ENCODE measurements around the gene CCDC57. TPM values are rescaled to one million over a fixed set of nuclear protein-coding genes. Genes with fewer than 3 reads are reported as not detected.

CCDC57 gene
- polyA plus RNA-seq, 1 donor from 2014 or later: 70.9 TPM

DNA sequence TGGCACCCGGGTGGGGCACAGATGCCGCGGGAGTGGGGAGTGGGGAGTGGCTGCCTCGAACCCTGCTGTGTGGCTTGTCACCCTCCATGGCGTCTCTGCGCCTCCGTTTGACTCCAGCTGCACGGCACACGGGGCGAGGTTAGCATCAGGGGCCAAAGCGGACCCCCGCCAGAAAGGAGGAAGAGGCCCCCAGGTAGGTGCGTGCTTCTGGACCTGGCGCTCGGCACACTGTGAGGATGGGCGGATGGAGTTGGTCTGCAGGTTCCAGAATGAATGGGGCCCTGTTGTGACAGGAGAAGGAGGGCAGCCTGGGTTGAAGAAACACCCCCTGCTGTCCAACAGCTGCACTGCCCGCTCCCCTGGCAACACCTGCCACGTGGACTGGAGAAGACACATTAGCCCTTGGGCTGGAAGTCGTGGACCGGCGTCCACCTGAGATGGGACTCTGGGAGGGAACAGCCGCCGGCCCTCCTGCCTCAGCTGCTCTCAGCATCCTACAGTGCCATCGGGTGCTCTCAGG lies 105.2 kb downstream of the CCDC57 start:
- Histone ChIP-seq H3K27ac (ENCODE audit: low read length) (no peak overlapping the region), H3F3A (ENCODE audit: insufficient read depth, low read length, poor library complexity, severe bottlenecking) (no peaks in the 10 kb centered on the region), H3K9me3 (ENCODE audit: low read length) (no peaks in the 10 kb centered on the region), H3K4me3 (ENCODE audit: low read length) (no peak overlapping the region), H3K9me2 (ENCODE audit: insufficient read depth, low read length) (no peaks in the 10 kb centered on the region), H3K79me2 (replicated peaks; ENCODE audit: insufficient read depth, low read length) (no peaks in the 10 kb centered on the region), H3K4me2 (ENCODE audit: low read length) (no peak overlapping the region), H3K27me3 (ENCODE audit: insufficient read depth, low read depth, low read length) (no peaks in the 10 kb centered on the region), H4K20me1 (ENCODE audit: insufficient read depth) (no peaks in the 10 kb centered on the region), H3K9ac (ENCODE audit: low read length) (no peak overlapping the region), H2AFZ (ENCODE audit: low read depth, low read length) (no peak overlapping the region), H3K36me3 (ENCODE audit: insufficient read depth, low read length) (no peaks in the 10 kb centered on the region)
- TF ChIP-seq TAF1 (IDR thresholded peaks at IDR 0.05; ENCODE audit: low read depth) (no peak), RAD21 (conservative IDR thresholded peaks at IDR 0.05) (no peak), SMC3 (conservative IDR thresholded peaks at IDR 0.05; ENCODE audit: poor library complexity) (no peak), POLR2AphosphoS5 (IDR thresholded peaks at IDR 0.05) (no peak), EP300 (conservative IDR thresholded peaks at IDR 0.05; ENCODE audit: poor library complexity, severe bottlenecking) (no peak), MXI1 (conservative IDR thresholded peaks at IDR 0.05; ENCODE audit: poor library complexity, severe bottlenecking) (no peak), EZH2 (IDR thresholded peaks at IDR 0.05; ENCODE audit: borderline replicate concordance, insufficient read depth, low read length, poor library complexity, severe bottlenecking) (no peak)
- TF ChIP-seq, protein P1, sequence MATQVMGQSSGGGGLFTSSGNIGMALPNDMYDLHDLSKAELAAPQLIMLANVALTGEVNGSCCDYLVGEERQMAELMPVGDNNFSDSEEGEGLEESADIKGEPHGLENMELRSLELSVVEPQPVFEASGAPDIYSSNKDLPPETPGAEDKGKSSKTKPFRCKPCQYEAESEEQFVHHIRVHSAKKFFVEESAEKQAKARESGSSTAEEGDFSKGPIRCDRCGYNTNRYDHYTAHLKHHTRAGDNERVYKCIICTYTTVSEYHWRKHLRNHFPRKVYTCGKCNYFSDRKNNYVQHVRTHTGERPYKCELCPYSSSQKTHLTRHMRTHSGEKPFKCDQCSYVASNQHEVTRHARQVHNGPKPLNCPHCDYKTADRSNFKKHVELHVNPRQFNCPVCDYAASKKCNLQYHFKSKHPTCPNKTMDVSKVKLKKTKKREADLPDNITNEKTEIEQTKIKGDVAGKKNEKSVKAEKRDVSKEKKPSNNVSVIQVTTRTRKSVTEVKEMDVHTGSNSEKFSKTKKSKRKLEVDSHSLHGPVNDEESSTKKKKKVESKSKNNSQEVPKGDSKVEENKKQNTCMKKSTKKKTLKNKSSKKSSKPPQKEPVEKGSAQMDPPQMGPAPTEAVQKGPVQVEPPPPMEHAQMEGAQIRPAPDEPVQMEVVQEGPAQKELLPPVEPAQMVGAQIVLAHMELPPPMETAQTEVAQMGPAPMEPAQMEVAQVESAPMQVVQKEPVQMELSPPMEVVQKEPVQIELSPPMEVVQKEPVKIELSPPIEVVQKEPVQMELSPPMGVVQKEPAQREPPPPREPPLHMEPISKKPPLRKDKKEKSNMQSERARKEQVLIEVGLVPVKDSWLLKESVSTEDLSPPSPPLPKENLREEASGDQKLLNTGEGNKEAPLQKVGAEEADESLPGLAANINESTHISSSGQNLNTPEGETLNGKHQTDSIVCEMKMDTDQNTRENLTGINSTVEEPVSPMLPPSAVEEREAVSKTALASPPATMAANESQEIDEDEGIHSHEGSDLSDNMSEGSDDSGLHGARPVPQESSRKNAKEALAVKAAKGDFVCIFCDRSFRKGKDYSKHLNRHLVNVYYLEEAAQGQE (IDR thresholded peaks at IDR 0.05; ENCODE audit: borderline replicate concordance): no peak
- TF ChIP-seq, protein P2, sequence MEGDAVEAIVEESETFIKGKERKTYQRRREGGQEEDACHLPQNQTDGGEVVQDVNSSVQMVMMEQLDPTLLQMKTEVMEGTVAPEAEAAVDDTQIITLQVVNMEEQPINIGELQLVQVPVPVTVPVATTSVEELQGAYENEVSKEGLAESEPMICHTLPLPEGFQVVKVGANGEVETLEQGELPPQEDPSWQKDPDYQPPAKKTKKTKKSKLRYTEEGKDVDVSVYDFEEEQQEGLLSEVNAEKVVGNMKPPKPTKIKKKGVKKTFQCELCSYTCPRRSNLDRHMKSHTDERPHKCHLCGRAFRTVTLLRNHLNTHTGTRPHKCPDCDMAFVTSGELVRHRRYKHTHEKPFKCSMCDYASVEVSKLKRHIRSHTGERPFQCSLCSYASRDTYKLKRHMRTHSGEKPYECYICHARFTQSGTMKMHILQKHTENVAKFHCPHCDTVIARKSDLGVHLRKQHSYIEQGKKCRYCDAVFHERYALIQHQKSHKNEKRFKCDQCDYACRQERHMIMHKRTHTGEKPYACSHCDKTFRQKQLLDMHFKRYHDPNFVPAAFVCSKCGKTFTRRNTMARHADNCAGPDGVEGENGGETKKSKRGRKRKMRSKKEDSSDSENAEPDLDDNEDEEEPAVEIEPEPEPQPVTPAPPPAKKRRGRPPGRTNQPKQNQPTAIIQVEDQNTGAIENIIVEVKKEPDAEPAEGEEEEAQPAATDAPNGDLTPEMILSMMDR (IDR thresholded peaks at IDR 0.05; ENCODE audit: poor library complexity, severe bottlenecking): no peak

DNA sequence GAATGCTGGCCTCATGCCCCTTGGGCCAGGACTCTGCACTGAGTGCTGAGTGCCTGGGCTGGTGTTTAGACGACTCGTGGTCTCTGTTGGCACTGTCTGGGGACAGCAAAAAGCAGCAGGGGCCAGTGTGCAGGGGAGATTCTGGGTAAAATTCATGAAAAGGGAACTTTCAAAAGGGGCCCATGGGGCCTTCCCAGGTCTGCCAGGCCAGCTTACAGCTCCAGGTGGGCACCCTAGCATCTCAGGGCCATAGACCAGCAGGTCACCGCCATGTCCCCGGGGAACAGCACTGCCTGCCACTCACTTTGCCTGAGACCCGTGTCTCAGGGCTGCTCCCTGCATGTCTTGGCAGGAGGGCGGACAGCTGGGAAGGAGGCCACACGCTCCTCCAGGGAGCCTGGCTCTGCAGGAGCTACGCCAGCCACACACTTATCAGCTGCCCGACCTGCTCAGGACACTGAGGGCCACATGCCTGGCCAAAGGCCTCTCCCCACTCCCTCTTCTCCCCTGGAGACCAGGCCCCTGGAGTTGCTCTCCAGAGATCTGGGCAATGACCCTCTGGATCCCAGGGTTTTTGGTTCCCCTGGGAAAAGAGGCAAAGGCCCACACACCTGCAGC lies 105.8 kb downstream of the CCDC57 start:
- H3K27me3 ChIP-seq (ENCODE audit: insufficient read depth, low read depth, low read length): no peaks in the 10 kb centered on the region
- no peaks in the 10 kb centered on the region for H3K79me2 ChIP-seq (replicated peaks; ENCODE audit: insufficient read depth, low read length)
- no peaks in the 10 kb centered on the region for H3F3A ChIP-seq (ENCODE audit: insufficient read depth, low read length, poor library complexity, severe bottlenecking)
- no peaks in the 10 kb centered on the region for H3K36me3 ChIP-seq (ENCODE audit: insufficient read depth, low read length)
- H2AFZ ChIP-seq (ENCODE audit: low read depth, low read length): no peak overlapping the region
- H3K4me3 ChIP-seq (ENCODE audit: low read length): no peak overlapping the region
- no peak overlapping the region for H3K4me2 ChIP-seq (ENCODE audit: low read length)
- no peaks in the 10 kb centered on the region for H3K9me3 ChIP-seq (ENCODE audit: low read length)
- no peak overlapping the region for H3K27ac ChIP-seq (ENCODE audit: low read length)
- H4K20me1 ChIP-seq (ENCODE audit: insufficient read depth): no peaks in the 10 kb centered on the region
- TF ChIP-seq, protein P1 (IDR thresholded peaks at IDR 0.05; ENCODE audit: borderline replicate concordance): no peak
- TF ChIP-seq EP300 (conservative IDR thresholded peaks at IDR 0.05; ENCODE audit: poor library complexity, severe bottlenecking): no peak
- TF ChIP-seq TAF1 (IDR thresholded peaks at IDR 0.05; ENCODE audit: low read depth): no peak
- TF ChIP-seq POLR2AphosphoS5 (IDR thresholded peaks at IDR 0.05): no peak
- no peak for TF ChIP-seq SMC3 (conservative IDR thresholded peaks at IDR 0.05; ENCODE audit: poor library complexity)
- no peak for TF ChIP-seq MXI1 (conservative IDR thresholded peaks at IDR 0.05; ENCODE audit: poor library complexity, severe bottlenecking)
- TF ChIP-seq EZH2 (IDR thresholded peaks at IDR 0.05; ENCODE audit: borderline replicate concordance, insufficient read depth, low read length, poor library complexity, severe bottlenecking): no peak
- TF ChIP-seq, protein P2 (IDR thresholded peaks at IDR 0.05; ENCODE audit: poor library complexity, severe bottlenecking): no peak
- TF ChIP-seq RAD21 (conservative IDR thresholded peaks at IDR 0.05): no peak
- no peaks in the 10 kb centered on the region for H3K9me2 ChIP-seq (ENCODE audit: insufficient read depth, low read length)
- H3K9ac ChIP-seq (ENCODE audit: low read length): no peak overlapping the region

Measured in neural cell (in vitro differentiated cells).